GM21529 (cell line): ENCODE measurements around the gene CMIP.
"Not testable (repeated sequence)": the region's sequence is repeated elsewhere in the genome, so short reads cannot be mapped to it uniquely, and the experiment has no call there.

Source experiments
- ATAC-seq: cut with Tn5 transposase; IDR thresholded peaks from one replicate; pipeline ENCODE4 v1.9.1; 2021; ENCODE audit not compliant: unreplicated experiment

Gene CMIP

GRCh38 chr16:81513204-81514040 lies 68.8 kb downstream of the CMIP start:
- peak; percentile 32 for ATAC-seq

DNA sequence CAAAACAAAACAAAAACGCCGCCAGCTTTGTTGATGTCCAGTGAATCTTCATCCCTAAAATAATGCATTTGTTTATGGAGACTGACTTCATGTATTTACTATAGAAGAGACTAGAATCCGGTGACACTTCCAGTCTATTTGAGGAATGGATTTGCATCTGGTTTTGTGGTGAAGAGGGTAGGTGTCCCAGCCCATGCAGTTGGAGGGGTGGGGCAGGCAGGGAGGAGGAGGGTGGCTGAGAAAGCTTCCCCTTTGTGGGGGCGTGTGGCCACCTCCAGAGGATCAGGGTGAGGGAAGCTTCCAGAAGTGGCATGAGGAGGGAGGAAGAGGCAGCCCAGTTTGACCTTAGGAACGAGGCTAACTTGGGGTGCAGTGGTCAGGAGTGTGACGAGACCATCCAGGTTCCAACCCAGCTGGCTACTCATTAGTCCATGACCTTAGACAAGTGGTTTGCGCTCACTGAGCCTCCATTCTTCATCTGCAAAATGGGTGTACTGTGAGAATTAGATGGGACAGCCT lies 69.5 kb downstream of the CMIP start:
- ATAC-seq, result peak; percentile 76

DNA sequence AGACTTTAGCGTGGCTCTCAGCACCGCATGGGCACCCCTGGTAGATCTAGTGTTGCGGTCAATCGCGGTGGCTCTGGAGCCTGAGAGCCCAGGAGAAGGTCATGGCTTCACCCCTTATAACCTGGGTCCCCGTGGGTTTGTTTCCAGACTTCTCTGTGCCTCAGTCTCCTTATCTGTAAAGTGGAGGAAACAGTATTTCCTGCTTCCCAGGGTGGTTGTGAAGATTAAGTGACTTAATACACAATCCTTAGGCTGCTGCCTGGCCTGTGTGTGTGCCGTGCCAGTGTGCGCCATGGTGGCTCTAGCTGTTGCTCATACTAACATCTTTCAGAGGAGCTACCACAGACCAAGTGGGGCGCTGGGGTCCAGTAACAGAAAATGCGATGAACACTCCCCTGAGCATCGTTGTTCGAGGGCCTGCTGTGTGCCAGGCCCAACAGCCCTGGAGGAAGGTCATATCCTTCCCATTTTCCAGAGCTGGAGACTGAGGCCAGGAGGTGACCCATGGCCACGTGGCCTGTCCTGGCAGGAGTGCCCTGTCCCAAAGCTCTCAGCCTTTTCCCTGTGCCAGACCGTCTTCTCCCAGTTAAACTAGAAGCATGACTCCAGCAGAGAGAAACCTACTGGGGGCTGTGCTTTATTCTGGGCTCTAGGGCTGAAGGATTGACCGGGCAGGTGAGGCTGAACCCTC lies 70.1 kb downstream of the CMIP start:
- no peak for ATAC-seq

GRCh38 chr16:81515281-81515680 lies 70.7 kb downstream of the CMIP start:
- no peak for ATAC-seq

DNA sequence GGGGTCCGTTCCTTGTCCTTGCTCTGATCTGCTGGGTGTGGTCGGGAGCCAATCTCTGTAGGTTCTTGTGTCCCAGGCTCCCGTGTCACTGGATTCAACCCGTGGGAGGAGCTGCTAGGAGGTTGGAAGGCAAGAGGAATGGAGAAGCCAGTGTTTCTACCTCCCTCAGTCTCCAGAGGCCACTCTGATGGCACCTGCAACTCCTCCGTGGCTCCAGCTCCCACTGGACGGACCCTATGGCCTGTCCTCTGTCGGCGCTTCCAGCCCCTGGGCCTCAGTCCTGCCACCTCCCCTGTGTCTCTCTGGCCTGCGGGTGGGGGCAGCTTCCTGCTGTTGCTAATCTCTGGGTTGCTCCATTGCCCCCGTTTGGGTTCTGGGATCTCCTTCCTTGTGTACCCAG lies 71.1 kb downstream of the CMIP start:
- ATAC-seq, result no peak

- ATAC-seq, result no peak
Measured at GRCh38 chr16:81516478-81517149, 72.0 kb downstream of the CMIP start.

DNA sequence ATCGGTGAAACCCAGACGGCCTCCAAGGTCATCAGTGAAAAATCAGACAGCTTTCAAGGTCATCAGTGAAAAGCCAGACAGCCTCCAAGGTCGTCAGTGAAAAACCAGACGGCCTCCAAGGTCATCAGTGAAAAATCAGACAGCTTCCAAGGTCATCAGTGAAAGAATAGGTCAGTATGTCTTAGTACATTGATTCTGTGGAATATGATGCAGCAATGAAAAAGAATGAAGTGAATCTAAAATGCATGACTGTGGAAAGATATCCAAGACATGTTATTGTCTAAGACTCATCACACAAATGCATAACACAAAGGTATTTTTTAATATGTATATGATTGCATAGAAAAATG lies 72.5 kb downstream of the CMIP start:
- ATAC-seq, result no peak

- ATAC-seq, result no peak
Measured at GRCh38 chr16:81517629-81518438, 73.2 kb downstream of the CMIP start.

DNA sequence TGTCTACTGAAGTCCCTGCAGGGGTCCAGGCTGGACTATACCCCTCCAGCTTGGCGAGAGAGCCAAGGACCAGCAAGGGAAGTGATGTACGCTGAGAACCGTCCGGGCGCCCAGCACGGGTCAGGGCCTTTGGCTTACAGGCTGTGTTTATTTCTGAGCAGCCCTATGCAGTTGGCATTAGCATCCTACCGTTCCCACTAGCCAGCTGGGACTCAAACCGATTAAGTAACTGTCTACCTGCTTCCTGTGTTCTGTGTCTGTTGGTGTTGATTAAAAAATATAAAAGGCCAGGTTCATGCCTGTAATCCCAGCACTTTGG lies 73.8 kb downstream of the CMIP start:
- no peak for ATAC-seq

DNA sequence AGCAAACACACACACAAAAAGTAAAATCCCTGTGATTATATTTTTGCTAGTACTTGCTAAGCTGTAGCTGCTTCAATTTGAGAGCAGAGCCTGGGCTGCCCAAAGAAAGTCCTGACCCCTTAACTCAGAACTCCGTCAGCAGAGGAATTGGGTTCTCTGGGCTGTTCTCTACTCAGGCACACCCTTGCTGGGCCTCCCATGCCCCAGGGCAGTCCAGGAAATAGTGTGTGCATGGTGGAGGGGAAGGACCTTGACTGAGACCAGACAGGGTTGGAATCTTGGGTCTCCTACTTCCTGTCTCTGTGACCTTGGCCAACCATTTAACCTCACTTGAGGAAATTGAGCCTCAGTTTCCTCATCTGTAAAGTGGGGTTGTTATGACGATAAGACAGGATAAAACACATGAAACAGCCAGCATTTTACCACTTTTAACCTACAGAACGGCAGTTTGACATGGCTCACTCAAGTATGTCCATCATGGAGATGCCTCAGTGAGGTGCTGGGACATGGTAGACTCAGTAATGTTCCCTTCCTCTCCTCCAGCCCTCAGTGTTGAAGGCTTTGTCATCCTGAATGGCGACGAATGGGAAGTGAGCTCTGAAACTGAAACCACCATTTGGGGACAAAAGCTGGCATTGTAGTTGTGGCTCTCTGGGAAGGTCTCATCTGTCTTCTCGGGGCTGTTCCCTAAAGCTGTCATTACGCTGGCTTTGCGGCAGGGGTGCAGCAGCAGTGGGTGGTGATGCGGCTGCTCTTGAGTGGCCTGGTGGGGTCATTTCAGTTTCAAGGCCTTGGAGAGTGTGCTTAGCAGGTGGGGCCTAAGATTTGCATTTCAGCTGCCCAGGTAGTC lies 74.9 kb downstream of the CMIP start:
- ATAC-seq, result no peak

DNA sequence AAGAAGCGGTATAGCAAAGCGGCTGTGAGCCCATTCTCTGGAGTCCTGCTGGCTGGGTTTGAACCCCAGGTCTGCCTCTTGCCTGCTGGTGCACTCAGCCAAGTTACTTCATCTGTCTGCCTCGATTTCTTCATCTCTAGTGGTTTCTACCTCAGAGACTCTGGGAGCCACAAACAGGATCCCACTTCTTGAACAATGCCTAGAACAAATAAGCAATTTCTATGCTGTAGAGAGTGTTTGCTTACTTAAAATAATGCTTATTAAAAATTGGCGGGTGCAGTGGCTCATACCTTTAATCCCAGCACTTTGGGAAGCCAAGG lies 75.5 kb downstream of the CMIP start:
- no peak for ATAC-seq

DNA sequence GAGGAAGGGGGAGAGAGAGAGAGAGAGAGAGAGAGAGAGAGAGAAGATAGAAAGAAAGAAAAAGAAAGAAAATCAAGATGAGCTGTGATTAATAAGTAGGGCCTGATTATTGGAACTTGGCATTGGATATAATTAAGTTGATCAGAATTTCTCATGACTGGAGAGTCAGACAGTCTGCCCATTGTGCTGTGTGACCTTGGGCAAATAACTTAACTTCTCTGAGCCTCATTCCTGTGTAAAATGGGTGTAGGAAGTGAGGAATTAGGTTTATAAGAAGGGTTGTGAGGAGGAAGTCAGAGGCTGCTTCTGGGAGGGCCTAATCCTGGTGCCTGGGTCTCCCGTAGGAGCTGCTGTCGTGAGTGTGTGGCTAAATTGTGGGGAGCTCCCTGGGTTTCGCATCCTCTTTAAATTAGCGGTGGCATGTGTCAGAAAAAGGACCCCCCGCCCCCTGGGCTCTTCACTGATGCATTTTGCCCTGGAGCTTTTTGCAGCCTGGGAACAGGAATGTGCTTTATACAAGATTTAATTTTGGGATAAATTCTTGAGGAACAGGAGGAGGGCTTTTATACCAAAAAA lies 76.0 kb downstream of the CMIP start:
- no peak for ATAC-seq

DNA sequence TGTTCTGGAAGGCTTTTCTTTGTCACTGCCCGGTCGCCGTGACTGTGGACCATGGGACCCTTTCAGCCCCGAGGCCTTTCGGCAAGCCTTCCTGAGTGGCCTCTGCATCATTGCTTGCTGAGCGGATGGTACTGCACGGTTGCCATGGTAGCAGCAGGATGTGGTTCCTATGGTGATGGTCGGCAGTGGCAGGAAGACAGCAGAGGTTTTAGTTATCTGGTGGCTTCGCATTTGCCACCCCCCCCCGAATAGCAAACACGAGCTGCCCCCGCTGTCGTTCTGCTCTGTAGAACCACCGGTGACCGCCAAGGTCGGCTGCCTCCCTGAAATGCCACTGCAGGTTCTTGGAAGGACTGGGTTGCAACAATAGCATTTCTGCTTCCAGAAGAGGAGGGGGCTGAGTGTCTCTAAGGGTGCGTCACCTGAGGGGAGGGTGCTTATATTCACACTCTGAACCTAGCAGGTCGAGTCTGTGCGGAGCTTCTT lies 76.6 kb downstream of the CMIP start:
- no peak for ATAC-seq

GRCh38 chr16:81522108-81522701 lies 77.6 kb downstream of the CMIP start:
- no peak for ATAC-seq

GRCh38 chr16:81522851-81523250 lies 78.2 kb downstream of the CMIP start:
- ATAC-seq, result not testable (repeated sequence)

DNA sequence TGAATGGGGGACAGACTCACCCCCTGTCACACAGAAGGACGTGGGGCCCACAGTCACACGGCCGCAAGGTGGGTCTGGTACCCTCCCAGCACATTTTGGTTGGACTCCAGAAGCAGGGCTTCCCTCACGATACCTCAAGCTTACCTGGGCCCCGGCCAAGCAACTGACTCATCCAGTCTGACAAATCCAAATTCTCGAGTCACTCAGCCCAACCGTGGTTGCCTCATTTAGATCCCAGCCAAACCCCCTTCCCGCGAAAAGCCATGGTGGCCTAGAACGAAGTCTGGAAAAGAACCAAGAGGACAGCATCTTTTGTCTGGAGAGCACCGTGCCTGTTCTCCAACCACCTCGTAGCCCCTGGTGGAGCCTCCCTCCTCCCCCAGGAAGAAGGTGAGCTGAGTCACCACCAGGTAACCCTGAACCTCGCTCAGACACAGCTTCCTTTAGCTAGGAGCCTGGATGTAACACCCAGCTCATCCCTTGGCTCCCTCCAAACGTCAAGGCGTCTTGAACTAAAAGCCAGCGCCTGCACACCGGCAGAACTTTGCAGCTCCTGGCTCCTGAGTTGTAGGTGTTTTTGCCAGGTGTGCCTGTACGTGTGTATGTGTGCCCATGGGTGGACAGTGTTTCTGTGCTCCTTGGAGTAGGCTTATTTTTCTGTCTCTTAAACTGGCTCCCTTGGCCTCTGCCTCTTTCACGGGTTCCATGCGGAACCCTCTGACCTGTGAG lies 78.9 kb downstream of the CMIP start:
- ATAC-seq, result no peak

DNA sequence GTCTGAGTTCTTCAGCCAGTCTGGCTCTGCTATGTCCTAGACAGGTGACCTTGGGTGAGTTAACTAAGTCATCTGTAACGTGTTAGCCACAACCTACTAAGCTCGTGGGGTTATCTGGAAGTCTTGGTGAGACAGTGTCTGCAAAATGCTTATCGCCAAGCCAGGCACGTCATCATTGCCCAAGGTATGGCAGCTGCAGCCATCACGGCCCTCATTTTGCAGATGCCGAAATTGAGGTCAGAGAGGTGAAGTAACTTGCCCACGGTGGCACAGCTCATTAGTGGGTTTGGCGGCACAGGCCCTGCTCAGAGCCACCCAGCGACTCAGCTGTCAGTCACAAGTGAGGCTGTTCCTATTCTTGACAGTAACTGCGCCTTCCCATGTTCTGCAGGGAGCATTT lies 79.8 kb downstream of the CMIP start:
- no peak for ATAC-seq

- ATAC-seq, result not testable (repeated sequence)
Measured at GRCh38 chr16:81524885-81525284, 80.3 kb downstream of the CMIP start.

- no peak for ATAC-seq
Measured at GRCh38 chr16:81526199-81526598, 81.6 kb downstream of the CMIP start.
